Sciatic nerve (tissue), 2 donors: ENCODE measurements around the gene MAPK11. TPM values are rescaled to one million over a fixed set of nuclear protein-coding genes. Genes with fewer than 3 reads are reported as not detected.

ENCODE experiments used
- ATAC-seq: fragments of 200-7000 bp; cut with Tn5 transposase; one replicate; pipeline ENCODE4 v1.9.1; 2020; ENCODE audit warnings: mild to moderate bottlenecking, moderate library complexity
- DNase-seq: peaks from one replicate; pipeline ENCODE4 v3.0.0-alpha.2; 2020; ENCODE audit warnings: low spot score
- intact Hi-C: fragments of 100-400 bp; cut with DNase I; formaldehyde crosslinking; loops from one replicate; pipeline ENCODE4 v1.14.2; 2022
- total RNA-seq: library from RNA; stranded (reverse); fragmentation: NEBNext Ultra II Directional; extraction: Animal tissue kit (Norgen Biotek cat#: 25700); gene quantifications from one replicate; pipeline ENCODE4 v1.2.1, GENCODE V29; 2021
- donor health status: DM: no; HTN: no; CAD: no.
- donor health status: DM: no; HTN: no; CAD: no.

Gene MAPK11
- total RNA-seq, 1 donor from 2014 or later = 20.4 TPM

DNA sequence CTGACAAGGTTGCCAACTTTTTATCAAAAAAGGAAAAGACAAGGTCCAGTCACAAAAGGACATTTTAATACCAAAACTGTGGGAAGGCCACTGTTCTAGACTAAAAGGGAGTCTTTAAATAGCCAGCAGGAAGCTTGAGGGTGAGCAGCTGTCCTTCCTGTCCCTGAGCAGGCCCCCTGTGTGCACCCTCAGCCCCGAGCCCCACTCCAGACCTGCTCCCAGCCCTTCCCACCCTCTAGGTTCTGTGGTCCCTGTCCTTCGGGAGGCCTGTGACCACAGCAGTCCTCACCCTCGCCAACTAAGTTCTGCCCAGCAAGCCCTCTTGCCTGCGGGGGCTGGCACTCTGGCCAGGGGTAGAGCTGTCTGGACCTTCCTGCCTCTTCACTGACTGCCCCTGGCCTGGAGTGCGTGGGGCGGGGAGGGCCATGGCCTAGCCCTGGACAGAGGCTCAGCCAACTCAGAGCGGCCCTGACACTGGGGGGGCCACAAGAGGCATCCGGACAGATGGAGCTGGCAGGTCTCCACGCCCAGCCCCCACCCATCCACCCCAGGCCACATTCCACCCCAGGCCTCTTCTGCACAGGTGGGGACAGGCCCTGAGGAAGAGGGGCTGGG is 38.9 kb upstream of the MAPK11 start:
- ATAC-seq (peak; percentile 3), DNase-seq (no peak)
- intact Hi-C loops = no loop called here

DNA sequence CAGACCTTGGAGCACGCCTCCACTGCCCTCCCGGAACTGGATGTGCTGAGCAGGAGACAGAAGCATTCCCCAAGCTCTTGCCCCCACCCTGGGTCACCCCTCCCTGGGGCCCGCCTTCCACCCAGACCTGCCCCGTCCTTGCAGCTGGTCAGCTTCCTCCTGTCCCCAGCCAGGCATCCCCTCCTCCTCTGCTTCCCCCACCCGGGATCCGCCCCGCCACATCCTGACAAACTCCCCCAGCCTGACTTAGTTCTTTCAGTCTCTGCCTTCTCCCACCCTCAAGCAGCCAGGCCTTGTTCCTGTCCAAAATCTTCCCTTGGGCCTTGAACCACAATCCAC is 38.4 kb upstream of the MAPK11 start:
- peak; percentile 83 for DNase-seq
- ATAC-seq = peak; percentile 54
- intact Hi-C loops = no loop called here

DNA sequence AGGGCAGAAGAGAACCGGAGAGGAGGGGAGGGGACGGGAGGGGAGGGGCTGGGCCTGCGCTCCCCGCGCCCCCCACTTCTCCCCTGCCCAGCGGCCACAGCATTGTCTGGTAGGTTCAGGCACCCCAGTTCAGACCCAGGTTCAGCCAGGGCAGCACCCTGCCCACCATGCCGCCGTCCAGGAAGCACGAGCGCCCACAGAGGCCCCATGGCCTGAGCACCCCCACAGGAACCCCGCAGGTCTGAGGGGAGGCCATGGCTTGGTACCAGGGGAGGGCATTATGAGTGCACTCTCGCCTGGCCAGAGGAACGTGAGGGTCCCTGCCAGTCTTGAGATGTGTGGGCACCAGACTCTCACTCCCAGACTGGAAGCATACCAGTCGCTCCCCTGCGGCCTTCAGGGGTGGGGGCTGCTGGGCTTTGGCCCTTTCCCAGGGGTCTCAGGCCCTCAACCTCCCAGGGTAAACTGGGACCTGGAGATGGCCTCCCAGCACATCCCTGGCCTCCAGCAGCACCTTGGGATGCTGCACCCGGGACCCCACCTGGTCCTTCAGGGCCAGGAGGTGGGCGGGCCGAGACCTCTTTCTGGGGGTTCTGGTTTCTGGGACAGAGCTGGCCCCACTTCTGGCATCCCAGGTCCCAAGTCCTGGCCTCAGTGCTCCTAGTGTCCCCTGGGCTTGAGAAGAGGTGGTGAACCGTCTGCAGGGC is 37.9 kb upstream of the MAPK11 start:
- ATAC-seq = peak; percentile 8
- no peak for DNase-seq
- intact Hi-C loops = no loop called here

DNA sequence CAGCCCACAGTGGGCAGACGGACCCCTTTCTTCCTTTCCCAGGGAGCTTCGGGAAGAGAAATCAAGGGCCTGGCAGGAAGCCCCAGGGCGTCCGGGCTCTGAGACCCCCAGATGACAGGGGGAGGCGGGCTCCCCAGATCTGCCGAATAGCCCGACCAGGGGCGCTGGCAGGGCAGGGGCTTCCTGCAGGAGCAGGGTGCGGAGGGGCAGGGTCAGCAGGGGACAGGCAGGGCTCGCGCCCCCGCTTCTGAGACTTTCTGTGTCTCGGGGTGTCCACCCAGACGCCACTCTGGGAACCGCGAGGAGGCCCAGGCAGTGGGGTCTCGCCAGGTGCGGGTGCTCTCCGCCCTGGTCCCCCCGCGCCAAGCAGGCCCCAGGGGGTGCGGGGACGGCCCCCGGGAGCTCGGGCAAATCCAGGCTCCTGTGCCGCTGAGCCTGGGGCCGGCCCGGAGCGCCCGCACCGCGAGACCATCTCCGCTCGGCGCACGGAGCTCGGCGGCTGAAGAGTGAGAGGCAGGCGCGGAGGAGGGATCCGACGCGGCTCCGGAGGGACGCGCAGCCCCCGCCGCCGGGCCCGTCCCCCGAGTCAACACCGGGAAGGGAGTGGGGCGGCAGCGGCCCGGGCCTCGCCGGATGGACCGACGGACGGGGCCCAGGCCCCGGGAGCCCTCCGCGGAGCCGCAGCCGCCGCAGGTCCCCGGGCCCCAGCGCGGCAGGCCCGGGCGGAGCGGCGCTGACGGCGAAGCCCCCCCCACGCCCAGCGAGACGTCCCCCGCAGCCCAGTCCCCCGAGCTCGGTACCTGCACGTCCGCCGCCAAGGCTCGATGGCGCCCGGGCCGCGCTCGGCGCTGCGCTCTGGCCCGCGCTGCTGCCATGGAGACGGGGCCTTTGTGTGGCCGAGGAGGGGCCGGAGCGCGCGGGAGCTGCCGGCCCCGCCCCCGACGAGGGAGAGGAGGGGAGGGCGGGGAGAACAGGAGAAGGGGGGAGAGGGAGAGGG is 36.9 kb upstream of the MAPK11 start, which contains the start of gene PLXNB2:
Gene PLXNB2, minus strand, starts transcription at position 894 of the 997 bp plus-strand sequence. CDS start 17,062 bp downstream, outside the sequence.
- ATAC-seq (peak; percentile 72), DNase-seq (peak; percentile 88)
- intact Hi-C loops = no loop called here

DNA sequence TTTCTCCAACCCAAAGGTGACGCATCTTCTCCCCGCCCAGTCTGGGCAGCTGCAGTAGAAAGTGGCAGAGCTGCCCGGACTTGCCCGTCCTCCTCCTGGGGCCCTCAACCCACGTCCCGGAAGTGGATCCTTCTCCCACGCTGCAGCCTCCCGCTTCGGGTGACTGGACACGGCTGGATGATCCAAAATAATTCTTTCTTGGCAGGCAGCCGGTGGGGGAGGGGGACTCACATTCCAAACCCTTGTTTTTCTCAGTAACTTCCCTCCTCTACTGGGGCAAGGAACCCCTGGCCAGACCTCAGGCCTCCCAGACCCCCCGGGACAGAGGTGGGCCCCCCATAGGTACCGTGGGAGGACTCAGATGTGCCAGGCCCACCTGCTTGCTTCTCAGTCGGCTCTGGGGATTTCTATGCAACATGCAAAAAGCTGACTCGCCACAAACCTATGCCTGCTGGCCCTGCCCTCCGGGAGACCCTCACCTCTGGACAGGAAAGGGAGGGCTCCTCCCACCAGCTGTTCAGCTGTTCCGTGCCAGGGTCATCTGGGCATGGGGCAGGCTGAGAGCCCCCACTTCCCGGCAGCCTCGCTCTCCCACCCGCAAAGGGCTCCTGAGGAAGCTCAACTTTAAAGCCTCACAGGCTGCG is 35.9 kb upstream of the MAPK11 start:
- peak; percentile 53 for ATAC-seq
- intact Hi-C loops = no loop called here
- peak; percentile 88 for DNase-seq

DNA sequence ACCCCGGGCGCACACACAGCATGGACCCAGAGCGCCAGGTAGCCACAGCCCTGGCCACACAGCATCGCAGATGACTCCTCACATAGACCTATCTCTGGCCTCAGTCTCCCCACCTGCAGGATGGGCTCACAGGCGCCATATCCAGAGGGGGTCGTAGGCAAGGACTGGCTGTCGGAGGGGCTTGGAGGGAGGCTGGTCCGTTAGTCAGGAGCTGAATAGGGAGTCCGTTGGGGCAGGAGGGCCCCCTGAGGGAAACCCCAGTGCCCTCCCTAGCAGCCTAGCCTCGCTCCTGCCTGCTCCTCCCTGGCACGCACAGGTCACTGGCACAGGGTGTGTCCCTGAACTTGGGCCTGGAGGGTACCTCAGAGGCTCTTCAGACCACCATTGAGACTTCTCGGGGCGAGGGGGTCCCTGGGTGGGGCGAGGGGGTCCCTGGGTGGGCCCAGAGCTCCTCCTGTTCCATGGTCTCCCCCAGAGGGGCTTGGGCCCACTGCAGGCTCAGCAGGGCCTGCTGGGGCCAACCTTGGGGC is 35.3 kb upstream of the MAPK11 start:
- no peak for DNase-seq
- ATAC-seq = no peak
- intact Hi-C loops = no loop called here

DNA sequence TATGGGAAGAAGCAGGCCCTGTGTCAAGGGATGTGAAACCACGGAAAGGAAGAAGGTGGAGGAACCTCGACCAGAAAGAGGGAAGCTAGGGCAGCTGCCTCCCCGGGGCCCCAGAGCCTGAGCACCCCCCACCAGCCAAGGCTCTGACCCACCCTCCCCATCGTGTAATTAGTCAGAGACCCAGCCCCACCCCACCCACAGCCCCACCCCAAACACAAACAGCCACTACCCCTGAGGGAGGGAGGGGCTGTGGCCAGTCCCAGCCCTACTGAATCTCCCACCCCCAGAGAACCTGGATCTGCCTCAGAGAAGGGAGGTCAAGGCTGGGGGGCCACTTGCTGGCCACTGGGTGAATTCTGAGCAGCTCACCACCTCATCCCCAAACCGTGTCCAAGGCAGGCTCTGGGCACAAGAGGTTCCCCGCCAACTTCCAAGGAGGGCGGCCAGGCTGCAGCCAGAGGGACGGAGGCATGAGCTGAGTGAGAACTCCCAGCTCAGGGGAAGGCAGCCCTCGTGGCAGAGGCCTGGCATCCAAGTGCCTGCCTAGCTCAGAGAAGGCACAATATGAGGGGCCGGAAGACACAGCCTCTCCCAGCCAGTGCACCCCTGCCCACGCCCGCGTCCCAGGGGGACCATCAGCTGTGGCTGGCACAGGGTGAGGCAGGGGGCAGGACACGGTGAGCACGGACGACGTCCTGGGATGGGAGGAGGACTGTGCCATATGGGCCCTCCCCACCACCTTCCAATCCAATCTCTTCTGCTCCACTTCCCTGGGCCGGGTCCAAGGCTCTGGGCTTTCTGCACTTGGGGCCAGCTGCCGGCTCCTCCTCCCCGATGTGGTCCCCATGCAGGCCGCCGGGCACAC is 34.6 kb upstream of the MAPK11 start:
- ATAC-seq (peak; percentile 0), DNase-seq (no peak)
- intact Hi-C loops = no loop called here

DNA sequence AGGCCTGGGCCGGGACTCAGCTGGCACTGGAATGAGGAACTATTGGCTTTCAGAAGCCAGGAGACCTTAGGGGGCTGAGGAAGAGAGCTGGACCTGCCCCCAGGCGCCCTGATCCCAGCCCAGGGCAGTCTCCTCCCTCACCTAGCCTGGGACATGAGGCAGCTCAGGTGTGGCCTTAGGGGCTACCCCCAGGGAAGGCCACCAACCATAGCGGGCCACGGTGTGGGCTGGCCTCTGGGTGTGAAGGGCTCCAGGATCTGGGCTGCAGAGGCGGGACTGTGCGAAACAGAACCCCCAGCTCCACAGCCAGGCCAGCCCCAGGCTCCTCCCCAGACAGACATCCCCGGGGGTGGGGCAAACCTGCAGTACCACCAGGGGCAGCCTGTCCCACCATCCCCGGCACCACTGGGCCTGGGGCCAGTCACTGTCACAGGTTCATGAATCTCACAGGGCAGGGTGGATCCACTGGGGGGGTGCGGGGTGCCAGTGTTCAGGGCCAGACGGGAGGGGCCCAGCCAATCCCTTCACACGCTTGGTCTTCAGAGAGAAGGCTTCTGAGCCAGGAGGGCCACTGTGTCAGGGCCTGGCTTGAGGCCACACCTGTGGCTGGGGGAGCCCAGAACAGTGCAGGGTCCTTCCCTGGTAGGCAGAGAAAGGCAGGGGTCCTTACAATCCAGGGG is 33.8 kb upstream of the MAPK11 start:
- intact Hi-C loops = no loop called here
- DNase-seq (no peak), ATAC-seq (no peak)

DNA sequence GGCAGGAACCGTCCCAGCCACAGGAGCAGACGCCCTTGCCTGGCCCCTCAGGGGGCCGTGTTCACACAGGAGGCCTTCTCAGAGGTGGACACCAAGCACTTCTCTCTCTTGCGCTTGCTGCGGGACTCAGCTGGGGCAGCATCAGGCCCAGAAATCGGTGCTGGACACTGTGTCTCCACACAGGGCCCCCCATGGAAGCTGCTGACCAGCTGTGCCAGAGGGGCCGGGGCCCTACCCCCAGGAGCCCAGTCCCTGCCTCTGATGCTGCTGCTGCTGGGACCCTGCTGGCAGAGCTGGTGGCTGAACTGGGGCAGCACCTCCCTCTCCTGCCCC is 33.3 kb upstream of the MAPK11 start:
- DNase-seq = no peak
- ATAC-seq = no peak
- intact Hi-C loops = no loop called here

DNA sequence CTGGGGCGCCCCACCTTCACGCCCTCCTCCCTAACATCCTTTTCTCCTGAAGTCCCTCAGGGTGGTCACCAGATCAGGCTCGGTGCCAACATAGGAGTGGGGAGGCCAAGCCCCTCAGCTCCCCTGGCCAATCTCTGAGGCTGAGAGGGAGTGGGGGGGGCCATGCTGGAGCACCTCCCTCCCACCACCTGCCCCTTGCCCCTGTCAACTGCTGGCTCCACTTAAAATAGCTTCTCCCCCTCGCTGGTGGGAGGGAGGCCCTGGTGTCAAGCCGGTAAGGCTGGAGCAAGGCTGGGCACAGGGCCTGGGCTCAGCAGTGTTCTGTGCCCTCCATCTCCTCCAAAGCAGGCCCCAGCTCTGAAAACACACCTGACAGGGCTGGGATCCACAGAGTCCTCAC is 32.4 kb upstream of the MAPK11 start:
- no peak for DNase-seq
- ATAC-seq = no peak
- intact Hi-C loops = no loop called here

DNA sequence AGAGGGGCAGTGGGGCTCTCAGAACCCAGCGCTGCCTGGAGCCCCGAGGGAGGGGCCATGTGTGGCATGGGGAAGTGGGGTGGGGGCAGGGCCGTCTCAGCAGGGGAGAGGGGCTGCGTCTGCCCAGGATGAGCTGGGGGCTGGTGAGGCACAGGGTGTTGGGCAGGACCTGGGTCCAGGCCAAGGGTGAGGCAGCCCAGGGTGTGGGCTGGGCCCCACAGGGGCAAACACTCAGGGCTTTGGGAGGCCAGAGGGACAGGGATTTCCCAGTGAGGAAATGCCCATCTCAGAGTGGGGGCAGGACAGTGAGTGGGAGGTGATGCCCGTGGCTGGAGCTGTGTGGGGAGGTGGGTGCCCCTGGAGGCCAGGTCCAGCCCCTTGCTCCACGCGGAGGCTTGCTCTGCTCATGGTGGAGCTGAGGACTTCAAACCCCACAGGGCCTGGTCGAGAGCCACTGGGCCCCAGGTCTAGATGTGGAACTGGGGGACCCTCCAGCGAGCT is 31.9 kb upstream of the MAPK11 start:
- ATAC-seq (no peak), DNase-seq (no peak)
- intact Hi-C loops = no loop called here

DNA sequence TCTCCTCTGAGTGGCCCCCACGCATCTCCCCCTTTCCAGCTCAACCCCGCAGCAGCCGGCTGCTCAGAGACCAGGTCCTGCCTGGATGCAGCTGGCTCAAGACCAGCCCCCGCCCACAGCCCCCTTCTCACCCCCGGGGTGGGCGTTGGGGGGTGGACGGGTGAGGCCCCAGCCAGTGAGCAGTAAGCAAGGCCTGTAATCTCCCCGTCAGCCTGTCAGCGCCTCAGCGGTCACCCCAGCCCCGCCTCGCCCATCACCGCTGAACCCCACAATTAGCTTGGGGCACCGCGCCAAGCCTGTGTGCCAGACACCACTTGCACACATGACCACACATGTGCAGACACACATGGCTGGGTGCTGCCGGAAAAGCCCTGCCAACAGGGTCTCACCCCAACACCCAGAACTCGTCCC is 31.4 kb upstream of the MAPK11 start:
- intact Hi-C loops = no loop called here
- DNase-seq = no peak
- ATAC-seq = no peak

DNA sequence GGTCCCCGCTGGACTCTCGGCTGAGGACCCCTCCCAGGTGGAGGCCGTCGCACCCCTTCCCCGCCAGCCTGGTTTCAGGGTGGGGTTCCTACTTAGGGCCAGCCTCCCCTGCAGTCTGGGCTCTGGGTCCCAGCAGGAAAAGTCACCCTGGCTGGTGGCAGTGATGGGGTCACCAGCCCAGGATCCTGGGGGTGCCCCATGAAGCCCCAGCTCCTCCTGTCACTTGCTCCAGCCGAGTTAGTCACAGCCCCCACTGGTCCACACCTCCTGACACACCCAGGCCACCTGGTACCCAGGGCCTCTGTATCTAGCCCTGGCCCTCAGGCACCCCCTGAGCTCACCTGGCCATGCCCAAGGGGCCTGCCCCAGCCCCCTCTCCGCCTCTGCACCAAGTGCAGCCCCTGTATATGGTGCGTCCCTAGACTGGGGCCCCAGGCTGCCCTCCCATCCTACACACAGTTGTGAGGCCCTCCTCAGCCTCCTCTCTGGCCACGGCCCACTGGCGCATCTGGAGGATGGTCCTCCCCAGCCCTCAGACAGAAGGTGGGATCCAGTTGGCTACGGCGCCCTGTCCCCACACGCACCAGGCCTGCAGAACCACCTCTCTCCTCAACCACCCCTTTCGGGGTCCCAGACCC is 30.6 kb upstream of the MAPK11 start:
- intact Hi-C loops = no loop called here
- no peak for ATAC-seq
- no peak for DNase-seq

DNA sequence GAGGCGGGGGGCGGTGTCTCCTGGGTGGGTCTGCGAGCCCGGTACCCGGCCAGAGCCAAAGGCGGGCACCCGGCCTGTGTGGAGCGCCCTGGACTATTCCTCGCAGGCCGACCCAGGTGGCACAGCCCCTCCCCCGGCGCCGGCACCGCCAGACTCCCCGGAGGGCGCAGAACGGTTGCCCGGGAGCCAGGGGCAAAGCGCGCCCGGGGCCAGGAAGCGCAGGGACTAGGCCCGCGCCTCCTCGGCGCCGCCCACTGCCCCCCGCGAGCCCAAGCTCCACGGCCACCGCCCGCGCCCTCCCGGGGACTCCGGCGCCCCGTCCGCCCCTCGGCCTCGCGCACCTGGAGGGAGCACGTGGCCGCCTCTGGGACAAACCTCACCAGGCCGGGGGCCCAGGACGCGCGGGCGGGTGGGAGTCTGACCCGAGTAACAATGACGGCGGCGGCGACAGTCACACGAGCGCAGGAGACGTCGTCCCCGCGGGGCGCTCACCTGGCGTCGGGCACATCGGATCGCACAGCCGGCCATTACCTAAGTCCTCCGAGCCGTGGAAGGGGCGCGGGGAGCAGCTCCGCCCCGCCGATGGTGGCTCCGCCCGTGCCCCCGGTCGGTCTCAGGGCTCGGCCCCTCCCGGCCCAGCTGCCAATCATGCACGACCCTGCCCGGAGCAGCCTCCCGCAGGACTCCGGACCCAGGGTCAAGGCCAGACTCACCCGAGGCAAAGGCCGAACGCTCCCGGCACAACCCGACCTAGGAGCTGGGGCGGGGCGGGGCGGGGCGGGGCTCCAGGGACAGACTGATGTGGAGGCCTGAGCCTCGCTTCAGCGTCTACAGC is 29.8 kb upstream of the MAPK11 start:
- no peak for DNase-seq
- peak; percentile 8 for ATAC-seq
- intact Hi-C loops = no loop called here

DNA sequence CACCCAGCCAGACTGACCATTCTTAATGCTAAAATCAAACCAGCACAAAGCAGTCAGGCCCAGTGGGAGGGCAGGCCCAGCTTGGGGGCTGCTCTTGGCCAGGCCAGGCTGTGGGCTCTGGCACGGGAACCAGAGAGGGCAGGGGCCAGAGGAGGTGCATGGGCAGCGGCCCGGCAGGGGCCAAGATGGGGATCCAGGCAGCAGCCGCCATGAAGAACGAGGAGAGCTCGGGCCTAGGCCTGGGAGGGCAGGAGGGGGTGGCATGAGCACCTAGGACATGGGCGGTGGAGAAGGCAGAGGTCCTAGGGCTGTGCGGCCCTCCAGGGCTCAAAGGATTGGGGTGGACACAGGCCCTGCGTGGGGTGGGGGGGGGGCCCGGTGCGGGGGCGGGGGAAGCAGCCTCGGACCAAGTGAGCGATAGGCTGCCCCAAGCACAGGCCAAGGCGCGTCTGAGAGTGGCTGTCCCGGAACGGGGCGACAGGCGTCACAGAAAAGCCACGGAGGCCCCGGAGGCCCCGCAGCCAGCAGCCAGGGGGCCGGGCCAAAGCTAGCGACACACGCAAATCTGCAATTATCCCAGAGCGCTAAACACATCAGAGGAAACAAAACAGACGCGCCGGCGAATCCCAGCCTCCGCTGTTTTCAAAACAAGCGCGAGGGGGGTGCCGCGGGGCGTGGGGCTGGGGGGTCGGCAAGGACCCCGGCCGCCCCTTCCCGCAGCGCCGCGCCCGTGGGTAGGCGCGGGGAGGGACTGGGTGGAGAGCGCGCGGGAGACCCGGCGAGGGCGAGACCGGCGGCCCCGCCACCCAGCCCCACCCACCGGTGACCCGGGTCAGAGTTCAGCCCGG is 29.0 kb upstream of the MAPK11 start:
- intact Hi-C loops = no loop called here
- ATAC-seq = no peak
- DNase-seq = no peak
